Endothelial cell (in vitro differentiated cells): ENCODE measurements around the gene PPIC. TPM values are rescaled to one million over a fixed set of nuclear protein-coding genes. Genes with fewer than 3 reads are reported as not detected.

Source experiments
- DNase-seq: peaks from one replicate; pipeline ENCODE4 v3.0.0; 2021; ENCODE audit warnings: low spot score
- H3K27ac Mint-ChIP-seq: one replicate; pipeline ENCODE4 v1.8.0; 2021; ENCODE audit warnings: mixed read lengths, inconsistent platforms; ENCODE audit not compliant: unreplicated experiment
- H3K27me3 Mint-ChIP-seq: one replicate; pipeline ENCODE4 v1.8.0; 2021; ENCODE audit warnings: mild to moderate bottlenecking, moderate library complexity, mixed read lengths, inconsistent platforms; ENCODE audit not compliant: unreplicated experiment
- H3K36me3 Mint-ChIP-seq: one replicate; pipeline ENCODE4 v1.8.0; 2021; ENCODE audit warnings: mild to moderate bottlenecking, low read depth, mixed read lengths, inconsistent platforms; ENCODE audit not compliant: unreplicated experiment
- H3K4me1 Mint-ChIP-seq: one replicate; pipeline ENCODE4 v1.8.0; 2021; ENCODE audit warnings: mild to moderate bottlenecking, mixed read lengths, inconsistent platforms; ENCODE audit not compliant: unreplicated experiment
- H3K4me3 Mint-ChIP-seq: one replicate; pipeline ENCODE4 v1.8.0; 2021; ENCODE audit warnings: mild to moderate bottlenecking, mixed read lengths, inconsistent platforms; ENCODE audit not compliant: unreplicated experiment
- H3K9me3 Mint-ChIP-seq: one replicate; pipeline ENCODE4 v1.8.0; 2021; ENCODE audit warnings: mixed read lengths, inconsistent platforms; ENCODE audit not compliant: unreplicated experiment
- CTCF ChIP-seq: fragments of 200-600 bp; sonication (generic); IDR thresholded peaks from one replicate; pipeline ENCODE4 v1.5.0; 2021; ENCODE audit warnings: antibody characterized with exemption; ENCODE audit not compliant: unreplicated experiment
- total RNA-seq: library from RNA; stranded (reverse); fragmentation: NEBNext Ultra II Directional; extraction: Animal tissue kit (Norgen Biotek cat#: 25700); gene quantifications from one replicate; pipeline ENCODE4 v1.2.1, GENCODE V29; 2021; ENCODE audit not compliant: unreplicated experiment

The PPIC gene
- total RNA-seq, 1 donor from 2014 or later, result 25.6 TPM

- H3K27ac Mint-ChIP-seq, result no peak overlapping the region
- no peak for DNase-seq
- no peaks in the 10 kb centered on the region for H3K27me3 Mint-ChIP-seq
- no peak overlapping the region for H3K4me3 Mint-ChIP-seq
- no peaks in the 10 kb centered on the region for H3K36me3 Mint-ChIP-seq
- TF ChIP-seq CTCF, result no peak
- no peaks in the 10 kb centered on the region for H3K9me3 Mint-ChIP-seq
- peaks cover under 1% of the 10 kb centered on the region for H3K4me1 Mint-ChIP-seq
Observed at GRCh38 chr5:123051206-123051605, 14.7 kb upstream of the PPIC start.

- TF ChIP-seq CTCF, result no peak
- no peaks in the 10 kb centered on the region for H3K36me3 Mint-ChIP-seq
- no peak overlapping the region for H3K4me3 Mint-ChIP-seq
- H3K9me3 Mint-ChIP-seq, result no peaks in the 10 kb centered on the region
- no peak for DNase-seq
- no peak overlapping the region for H3K27ac Mint-ChIP-seq
- H3K4me1 Mint-ChIP-seq, result peaks cover 3% of the 10 kb centered on the region
- no peaks in the 10 kb centered on the region for H3K27me3 Mint-ChIP-seq
Observed at GRCh38 chr5:123047706-123048105, 11.2 kb upstream of the PPIC start.

- Mint-ChIP-seq H3K36me3 (no peaks in the 10 kb centered on the region), H3K4me3 (no peak overlapping the region), H3K27me3 (no peaks in the 10 kb centered on the region), H3K9me3 (no peaks in the 10 kb centered on the region), H3K4me1 (peaks cover 3% of the 10 kb centered on the region), H3K27ac (no peak overlapping the region)
- no peak for DNase-seq
- no peak for TF ChIP-seq CTCF
Observed at GRCh38 chr5:123046222-123046621, 9.7 kb upstream of the PPIC start.

- Mint-ChIP-seq H3K9me3 (no peaks in the 10 kb centered on the region), H3K4me3 (no peak overlapping the region), H3K36me3 (no peaks in the 10 kb centered on the region), H3K27ac (no peak overlapping the region), H3K4me1 (peaks cover 3% of the 10 kb centered on the region), H3K27me3 (no peaks in the 10 kb centered on the region)
- TF ChIP-seq CTCF, result no peak
- DNase-seq, result no peak
Observed at GRCh38 chr5:123044926-123045617, 8.5 kb upstream of the PPIC start.

- H3K27ac Mint-ChIP-seq, result no peak overlapping the region
- H3K36me3 Mint-ChIP-seq, result no peaks in the 10 kb centered on the region
- no peak for DNase-seq
- H3K27me3 Mint-ChIP-seq, result peaks cover 10% of the 10 kb centered on the region
- no peak for TF ChIP-seq CTCF
- H3K9me3 Mint-ChIP-seq, result no peaks in the 10 kb centered on the region
- H3K4me1 Mint-ChIP-seq, result peaks cover 12% of the 10 kb centered on the region
- H3K4me3 Mint-ChIP-seq, result no peak overlapping the region
Observed at GRCh38 chr5:123039673-123040072, 3.1 kb upstream of the PPIC start.
